Measurements from ENCODE around the gene MYCBP2.
A peak's percentile ranks its signal among the peaks of the same experiment; 100 is the strongest.
"Not testable (repeated sequence)": the region's sequence is repeated elsewhere in the genome, so short reads cannot be mapped to it uniquely, and the experiment has no call there.

MYCBP2 gene

GRCh38 chr13:77326905-77327604, at the start of gene MYCBP2:
Gene MYCBP2, minus strand, starts transcription at chr13:77327094. Its CDS starts 319 bp downstream, at chr13:77326775.
- DNase-seq (ENCODE audit: low read depth), result peak; percentile 94

- no peak for DNase-seq (ENCODE audit: low read depth)
These were observed 48.7 kb upstream of the MYCBP2 start for GRCh38 chr13:77375560-77376108.

GRCh38 chr13:77374786-77375185, 47.9 kb upstream of the MYCBP2 start:
- no peak for DNase-seq (ENCODE audit: low read depth)

GRCh38 chr13:77374339-77374738, 47.4 kb upstream of the MYCBP2 start:
- DNase-seq (ENCODE audit: low read depth), result no peak

GRCh38 chr13:77373502-77373901, 46.6 kb upstream of the MYCBP2 start:
- no peak for DNase-seq (ENCODE audit: low read depth)

- no peak for DNase-seq (ENCODE audit: low read depth)
These were observed 45.4 kb upstream of the MYCBP2 start for GRCh38 chr13:77372275-77372674.

GRCh38 chr13:77370888-77371287, 44.0 kb upstream of the MYCBP2 start:
- no peak for DNase-seq (ENCODE audit: low read depth)

GRCh38 chr13:77362166-77362565, 35.3 kb upstream of the MYCBP2 start:
- no peak for DNase-seq (ENCODE audit: low read depth)

GRCh38 chr13:77360032-77360685, 33.3 kb upstream of the MYCBP2 start:
- no peak for DNase-seq (ENCODE audit: low read depth)

GRCh38 chr13:77359171-77359570, 32.3 kb upstream of the MYCBP2 start:
- no peak for DNase-seq (ENCODE audit: low read depth)

- no peak for DNase-seq (ENCODE audit: low read depth)
These were observed 31.1 kb upstream of the MYCBP2 start for GRCh38 chr13:77358001-77358400.

GRCh38 chr13:77356155-77356554, 29.3 kb upstream of the MYCBP2 start:
- no peak for DNase-seq (ENCODE audit: low read depth)

- no peak for DNase-seq (ENCODE audit: low read depth)
These were observed 27.1 kb upstream of the MYCBP2 start for GRCh38 chr13:77353995-77354394.

GRCh38 chr13:77351315-77351714, 24.4 kb upstream of the MYCBP2 start:
- no peak for DNase-seq (ENCODE audit: low read depth)

GRCh38 chr13:77350811-77351210, 23.9 kb upstream of the MYCBP2 start:
- DNase-seq (ENCODE audit: low read depth), result no peak

GRCh38 chr13:77349365-77349764, 22.5 kb upstream of the MYCBP2 start:
- DNase-seq (ENCODE audit: low read depth), result no peak

- not testable (repeated sequence) for DNase-seq (ENCODE audit: low read depth)
These were observed 20.5 kb upstream of the MYCBP2 start for GRCh38 chr13:77347351-77347750.

- no peak for DNase-seq (ENCODE audit: low read depth)
These were observed 18.4 kb upstream of the MYCBP2 start for GRCh38 chr13:77345150-77345780.

- DNase-seq (ENCODE audit: low read depth), result no peak
These were observed 16.9 kb upstream of the MYCBP2 start for GRCh38 chr13:77343841-77344240.

- no peak for DNase-seq (ENCODE audit: low read depth)
These were observed 12.5 kb upstream of the MYCBP2 start for GRCh38 chr13:77339408-77339807.

GRCh38 chr13:77338961-77339401, 12.1 kb upstream of the MYCBP2 start:
- DNase-seq (ENCODE audit: low read depth), result no peak

GRCh38 chr13:77338329-77338728, 11.4 kb upstream of the MYCBP2 start:
- no peak for DNase-seq (ENCODE audit: low read depth)

- DNase-seq (ENCODE audit: low read depth), result no peak
These were observed 10.3 kb upstream of the MYCBP2 start for GRCh38 chr13:77337159-77337558.

Measured in activated T-cell treated with anti-CD3 and anti-CD28 coated beads for 1 hour (primary cell).